K562 treated with DMSO at 1 percent for 12 hours (cell line): ENCODE results near the gene OR8S1. TPM values are rescaled to one million over a fixed set of nuclear protein-coding genes. Genes with fewer than 3 reads are reported as not detected.

Experiments used
- total RNA-seq: library from RNA; unstranded; fragments of 300-600 nt; gene quantifications from 2 replicates; pipeline ENCODE4 v1.2.3, GENCODE V29; 2022; ENCODE audit not compliant: insufficient read depth

OR8S1 gene
- not detected in 2 replicates for total RNA-seq

GRCh38 chr12:48525332-48525731 is at the start of gene OR8S1:
Gene OR8S1, plus strand, starts transcription at chr12:48525632. Its CDS starts 0 bp downstream, at chr12:48525632.

GRCh38 chr12:48482198-48482597 is 43.2 kb upstream of the OR8S1 start, which contains the start of gene C12orf54:
Gene C12orf54, plus strand, starts transcription at chr12:48482498. Its CDS starts 799 bp downstream, at chr12:48483297.

GRCh38 chr12:48569946-48570345 is 44.5 kb downstream of the OR8S1 start, which contains the start of gene LALBA:
Gene LALBA, minus strand, starts transcription at chr12:48570046. Its CDS starts 26 bp downstream, at chr12:48570020.

Other genes starting within 250 kb of the OR8S1 start
- gene ZNF641, start 174.7 kb upstream of the OR8S1 start, total RNA-seq = 4.9 and 25.9 TPM in 2 replicates
- gene ANP32D, start 53.1 kb upstream of the OR8S1 start, total RNA-seq = not detected in 2 replicates
- gene C12orf54, start 43.1 kb upstream of the OR8S1 start, total RNA-seq = not detected in 2 replicates
- gene LALBA, start 44.4 kb downstream of the OR8S1 start, total RNA-seq = not detected in 2 replicates
- gene KANSL2, start 156.6 kb downstream of the OR8S1 start, total RNA-seq = 33.0 and 37.6 TPM in 2 replicates
- 3.8 and 21.7 TPM in 2 replicates for gene CCNT1, start 191.1 kb downstream of the OR8S1 start, total RNA-seq